Stimulated activated CD4-positive, alpha-beta T cell treated with anti-CD3 and anti-CD28 coated beads, Interleukin-4, amount 100 ng/mL, for 48 hours (primary cell): Measurements from ENCODE around the gene SMPX.

Source experiments
- DNase-seq, 2 donors: peaks; one replicate each; pipeline ENCODE4 v3.0.0-alpha.2; 2020; ENCODE audit warnings: low read depth in 2 of 2

The SMPX gene

DNA sequence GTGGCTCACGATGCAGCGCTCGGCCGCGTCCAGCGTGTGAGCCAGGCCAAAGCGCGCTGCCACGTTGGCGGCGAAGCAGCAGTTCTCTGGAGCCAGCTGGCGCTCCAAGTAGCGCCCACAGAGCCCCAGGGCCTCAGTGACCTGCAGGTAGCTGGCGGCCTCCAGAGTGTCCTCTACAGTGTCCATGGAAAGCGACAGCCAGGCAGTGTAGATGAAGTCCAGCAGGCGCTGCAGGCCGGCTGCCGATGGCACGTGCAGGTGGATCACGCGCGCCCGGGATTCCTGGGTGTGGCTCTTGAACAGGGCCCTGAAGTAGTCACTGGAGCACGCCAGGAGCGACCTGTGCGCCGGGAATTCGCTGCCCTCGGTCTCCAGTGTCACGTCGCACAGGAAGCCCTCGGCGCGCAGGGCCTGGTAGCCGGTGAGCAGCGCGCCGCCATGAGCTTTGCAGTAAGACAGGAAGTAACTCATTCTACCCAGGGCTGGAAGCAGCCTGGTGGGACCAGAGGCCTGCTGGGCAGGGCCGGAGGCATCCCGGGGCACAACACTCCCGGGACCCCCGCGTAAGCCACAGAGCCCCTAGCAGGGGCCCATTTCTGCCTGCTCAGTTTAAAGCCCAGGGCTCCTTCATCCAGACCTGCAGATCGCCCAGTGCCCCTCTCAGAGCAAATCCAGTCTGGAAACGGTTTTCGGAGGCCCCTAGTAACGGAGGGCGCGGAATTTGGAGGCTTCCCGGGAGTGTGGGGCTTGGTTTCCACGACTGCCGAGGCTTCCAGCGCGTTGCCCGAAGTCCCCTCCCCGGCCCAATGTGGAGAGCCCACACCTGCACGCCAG lies 100.4 kb downstream of the SMPX start:
- no peak for DNase-seq

DNA sequence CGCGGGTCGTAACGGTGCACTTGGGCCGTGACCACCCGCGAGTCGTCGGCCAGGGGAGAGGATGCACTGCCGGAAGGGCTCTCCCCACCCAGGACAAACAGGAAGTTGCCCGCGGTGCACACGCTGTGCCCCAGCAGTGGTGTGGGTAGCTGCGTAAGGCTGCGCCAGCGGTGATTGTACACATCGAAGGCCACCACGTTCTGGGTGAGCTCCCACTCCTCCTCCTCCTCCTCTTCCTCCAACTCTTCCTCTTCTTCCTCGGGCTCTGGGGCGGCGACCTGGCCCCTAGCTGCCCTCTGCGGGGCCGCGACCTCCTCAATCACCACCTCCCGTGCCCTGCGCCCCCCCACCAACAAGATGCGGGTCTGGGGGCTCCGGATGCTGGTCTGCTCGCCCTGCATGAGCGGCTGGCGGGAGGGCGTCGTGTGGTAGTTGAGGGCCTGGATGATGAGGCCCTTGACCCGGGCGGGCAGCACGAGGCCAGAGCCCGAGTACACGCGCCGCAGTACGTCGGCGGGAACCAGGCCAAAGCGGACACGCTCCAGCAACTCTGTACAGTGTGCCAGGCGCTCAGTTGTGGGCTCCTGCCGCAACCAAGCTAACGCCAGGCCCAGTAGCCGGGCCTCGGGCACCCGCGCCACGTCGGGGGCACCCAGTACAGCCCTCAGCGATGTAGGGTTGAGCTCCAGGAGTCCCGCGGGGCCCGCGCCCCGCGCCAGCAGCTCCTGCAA lies 101.2 kb downstream of the SMPX start:
- DNase-seq: no peak
